Pancreas (tissue), 10 donors: ENCODE results near the gene DNAH8. TPM values are rescaled to one million over a fixed set of nuclear protein-coding genes. Genes with fewer than 3 reads are reported as not detected.

Experiments used
- ATAC-seq, 4 donors: fragments of 200-7000 bp; cut with Tn5 transposase; one replicate each; pipeline versions ENCODE4 v1.8.0 to v1.9.1; 2020; ENCODE audit warnings: mild to moderate bottlenecking in 4 of 4, moderate library complexity in 4 of 4
- DNase-seq, 6 donors: peaks; one replicate each; pipeline ENCODE4 v3.0.0-alpha.2; 2020
- FAIRE-seq: peaks from 2 replicates; lab custom pipeline; 2012; peaks lifted over from hg19 to GRCh38; lab: Jason Lieb, UNC
- H3K27ac ChIP-seq, 4 donors: fragments of 200-600 bp; sonication (generic); 1 replicate in 3 of 4; 2 replicates in 1 of 4; pipeline versions ENCODE4 v1.5.0 to v1.8.0; 2020
- H3K27me3 ChIP-seq, 4 donors: fragments of 200-600 bp; one replicate each; pipeline ENCODE4 v1.8.0; 2021
- H3K36me3 ChIP-seq, 3 donors: fragments of 200-600 bp; sonication (generic) in 1 of 3; one replicate each; pipeline versions ENCODE4 v1.5.0 to v1.8.0; 2020 to 2021
- H3K4me1 ChIP-seq, 3 donors: fragments of 200-600 bp; one replicate each; pipeline ENCODE4 v1.8.0; 2021
- H3K4me3 ChIP-seq, 4 donors: fragments of 200-600 bp; sonication (generic) in 2 of 4; one replicate each; pipeline versions ENCODE4 v1.5.0 to v1.8.0; 2020 to 2021
- H3K9me3 ChIP-seq, 4 donors: fragments of 200-600 bp; one replicate each; pipeline ENCODE4 v1.8.0; 2021
- WGBS, 2 donors: extraction: QIAGEN DNeasy Blood & Tissue Kit; methylation state at CpG; one replicate each; pipeline ENCODE4 v1.1.7; 2013; 5-methylcytosine and 5-hydroxymethylcytosine counted together
- intact Hi-C, 3 donors: fragments of 100-400 bp; cut with DNase I; formaldehyde crosslinking; loops; one replicate each; pipeline versions ENCODE4 v1.11.1 to v1.14.2; 2022
- polyA plus RNA-seq, 2 donors: library from polyadenylated mRNA; stranded (reverse); fragments of 200-250 nt; gene quantifications; one replicate each; pipeline ENCODE4 v1.2.3, GENCODE V29; 2013
- total RNA-seq, 6 donors: library from RNA; stranded (reverse); fragmentation: NEBNext Ultra II Directional in 4 of 6; extraction: Animal tissue kit (Norgen Biotek cat#: 25700) in 4 of 6; gene quantifications; one replicate each; pipeline versions ENCODE4 v1.2.1 to v1.2.4, GENCODE V29; 2021 to 2023
- TF ChIP-seq, protein P1 (sequence below), 4 donors: fragments of 200-600 bp; sonication (generic) in 3 of 4; IDR thresholded peaks; one replicate each; pipeline versions ENCODE4 v1.5.0 to v1.8.0; 2021; ENCODE audit warnings: antibody characterized with exemption in 4 of 4
- donor health status: healthy with polysubstance abuse.
- donor health status: DM: no; HTN: no; CAD: no; lungs with moderate emphysema.
- donor health status: DM: no; HTN: no; CAD: no.
- donor health status: control.
- donor health status: control.
- donor health status: Bipolar disorder and iron deficiency.
- donor health status: DM: yes; HTN: yes; CAD: no.
- donor health status: DM: no; HTN: no; CAD: no.
- donor health status: DM: no; HTN: no; CAD: no.
- donor health status: DM: yes; HTN: yes; CAD: no.

Gene DNAH8
- total and polyA plus RNA-seq, 8 donors: not detected

- Histone ChIP-seq H3K36me3 (no peaks in the 10 kb centered on the region), H3K4me3 (no peak overlapping the region), H3K9me3 (no peaks in the 10 kb centered on the region), H3K4me1 (peaks cover 0 to 11% (median 6%) of the 10 kb centered on the region in 3 donors), H3K27ac (no peak overlapping the region), H3K27me3 (no peaks in the 10 kb centered on the region)
- DNase-seq (peak in 1 of 6 donors; percentile 52), ATAC-seq (no peak), FAIRE-seq (no peak)
- TF ChIP-seq, protein P1, sequence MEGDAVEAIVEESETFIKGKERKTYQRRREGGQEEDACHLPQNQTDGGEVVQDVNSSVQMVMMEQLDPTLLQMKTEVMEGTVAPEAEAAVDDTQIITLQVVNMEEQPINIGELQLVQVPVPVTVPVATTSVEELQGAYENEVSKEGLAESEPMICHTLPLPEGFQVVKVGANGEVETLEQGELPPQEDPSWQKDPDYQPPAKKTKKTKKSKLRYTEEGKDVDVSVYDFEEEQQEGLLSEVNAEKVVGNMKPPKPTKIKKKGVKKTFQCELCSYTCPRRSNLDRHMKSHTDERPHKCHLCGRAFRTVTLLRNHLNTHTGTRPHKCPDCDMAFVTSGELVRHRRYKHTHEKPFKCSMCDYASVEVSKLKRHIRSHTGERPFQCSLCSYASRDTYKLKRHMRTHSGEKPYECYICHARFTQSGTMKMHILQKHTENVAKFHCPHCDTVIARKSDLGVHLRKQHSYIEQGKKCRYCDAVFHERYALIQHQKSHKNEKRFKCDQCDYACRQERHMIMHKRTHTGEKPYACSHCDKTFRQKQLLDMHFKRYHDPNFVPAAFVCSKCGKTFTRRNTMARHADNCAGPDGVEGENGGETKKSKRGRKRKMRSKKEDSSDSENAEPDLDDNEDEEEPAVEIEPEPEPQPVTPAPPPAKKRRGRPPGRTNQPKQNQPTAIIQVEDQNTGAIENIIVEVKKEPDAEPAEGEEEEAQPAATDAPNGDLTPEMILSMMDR (IDR thresholded peaks at IDR 0.05): no peak
- intact Hi-C loops: no loop called here
- 52 to 54% methylated on average over 4 of the region's 4 CpGs for WGBS, 2 donors
Measured at GRCh38 chr6:39051399-39052122, 336.4 kb downstream of the DNAH8 start.

DNA sequence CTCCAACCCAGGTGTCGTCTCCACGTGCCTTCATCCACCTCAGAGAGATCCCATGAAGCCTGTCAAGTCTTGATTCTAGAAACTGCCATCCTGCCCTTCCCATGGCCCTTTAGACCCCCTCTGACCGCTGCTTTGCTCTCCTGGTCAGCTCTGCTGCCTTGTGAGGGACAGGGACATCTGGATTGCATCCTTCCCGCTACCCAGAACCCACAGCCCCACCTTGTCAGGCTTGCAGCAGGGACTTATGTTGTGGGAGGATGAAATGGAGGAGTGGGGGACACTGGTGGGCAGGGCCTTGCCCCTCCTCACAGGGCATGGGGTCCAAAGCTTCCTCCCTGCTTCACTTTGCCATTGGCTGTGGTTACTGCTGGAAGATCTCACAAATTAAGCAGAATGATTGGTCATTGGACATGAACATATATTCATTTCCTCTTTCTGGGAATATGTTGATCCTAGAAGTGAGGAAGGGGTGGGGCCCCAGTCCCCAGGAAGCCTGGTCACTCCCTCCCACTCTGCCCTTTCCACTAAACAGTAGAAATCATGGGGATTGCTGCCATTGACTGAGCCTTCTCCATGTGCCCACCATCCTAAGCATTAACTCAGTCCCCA is 338.0 kb downstream of the DNAH8 start:
- DNase-seq (no peak), ATAC-seq (no peak), FAIRE-seq (no peak)
- Histone ChIP-seq H3K27me3 (no peaks in the 10 kb centered on the region), H3K4me3 (no peak overlapping the region), H3K27ac (peak overlapping the region in 2 of 4 donors; percentile 83 to 84), H3K9me3 (no peaks in the 10 kb centered on the region), H3K4me1 (peaks cover 0 to 11% (median 6%) of the 10 kb centered on the region in 3 donors), H3K36me3 (no peaks in the 10 kb centered on the region)
- TF ChIP-seq, protein P1 (IDR thresholded peaks at IDR 0.05): no peak
- intact Hi-C loops: no loop called here
- 86 to 93% methylated on average over 4 of the region's 4 CpGs for WGBS, 2 donors

DNA sequence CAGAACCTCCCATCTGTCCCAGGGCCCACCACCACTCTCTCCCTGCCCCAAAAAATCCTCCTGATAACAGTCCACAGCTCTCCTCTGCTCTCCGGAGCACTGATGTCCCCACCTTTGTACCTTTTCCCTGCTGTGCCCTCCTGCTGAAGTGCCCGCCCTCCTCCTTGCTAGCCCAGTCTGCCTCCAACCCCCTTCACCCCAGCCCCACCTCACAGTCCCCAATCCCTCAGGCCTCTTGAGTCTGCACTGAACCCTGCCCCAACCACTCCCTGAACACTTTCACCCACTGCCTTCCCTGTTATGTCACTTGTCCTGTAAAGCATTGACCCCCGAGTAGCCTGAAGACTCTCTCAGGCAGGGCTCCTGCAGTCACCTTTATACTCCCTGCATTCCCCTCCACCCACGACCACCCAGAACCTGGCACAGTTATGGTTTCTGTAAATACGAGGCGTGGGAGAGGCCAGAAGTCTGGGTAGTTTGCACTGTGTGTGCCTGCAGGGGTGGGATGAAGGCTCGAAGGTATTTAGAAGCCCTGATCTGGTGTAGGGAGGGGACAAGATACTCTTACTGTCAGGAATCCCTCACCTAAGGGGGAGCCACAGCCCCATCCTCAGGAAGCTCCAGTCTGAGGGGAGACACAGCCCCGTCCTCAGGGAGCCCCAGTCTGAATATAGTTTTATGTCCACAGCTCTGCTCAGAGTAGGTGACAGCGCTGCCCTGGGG is 338.9 kb downstream of the DNAH8 start:
- no peak for FAIRE-seq
- intact Hi-C loops: no loop called here
- H3K4me1 ChIP-seq: peaks cover 0 to 11% (median 6%) of the 10 kb centered on the region in 3 donors
- TF ChIP-seq, protein P1 (IDR thresholded peaks at IDR 0.05): no peak
- H3K27ac ChIP-seq: peak overlapping the region in 3 of 4 donors; percentile 54 to 84 (median 83)
- no peaks in the 10 kb centered on the region for H3K9me3 ChIP-seq
- H3K36me3 ChIP-seq: no peaks in the 10 kb centered on the region
- peak in 3 of 4 donors; percentile 3 to 10 (median 4) for ATAC-seq
- H3K4me3 ChIP-seq: peak overlapping the region in 1 of 4 donors; percentile 7
- DNase-seq: no peak
- WGBS, 2 donors: 38 to 44% methylated on average over 9 of the region's 9 CpGs
- H3K27me3 ChIP-seq: no peaks in the 10 kb centered on the region

DNA sequence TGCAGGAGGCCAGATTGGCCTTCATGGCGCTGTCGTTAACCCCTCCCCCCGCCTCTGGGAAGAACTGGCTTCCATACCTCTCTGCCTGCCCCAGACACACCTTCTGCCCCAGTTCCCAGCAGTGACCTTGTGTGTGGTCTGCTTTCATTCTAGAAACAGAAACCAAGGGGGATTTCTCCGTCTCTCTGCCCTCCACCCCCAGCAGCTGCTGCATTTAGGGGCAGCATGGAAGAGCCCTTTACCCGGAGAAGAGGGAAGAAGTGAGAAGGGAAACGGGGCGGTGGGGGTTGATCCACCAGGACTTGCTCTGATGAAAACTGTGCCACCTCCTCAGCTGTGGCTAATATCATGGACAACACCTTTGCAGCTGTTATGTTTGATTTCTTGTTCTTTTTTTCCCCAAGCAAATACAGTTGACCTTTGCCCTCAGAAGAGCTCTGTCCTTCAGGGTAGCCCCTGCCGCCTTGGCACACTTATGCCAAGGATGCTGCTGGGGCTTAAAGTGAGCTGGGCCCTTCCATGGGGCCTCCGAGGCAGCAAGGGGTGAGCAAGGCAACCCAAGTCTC is 339.5 kb downstream of the DNAH8 start:
- Histone ChIP-seq H3K36me3 (no peaks in the 10 kb centered on the region), H3K27ac (peak overlapping the region; percentile 54 to 84 (median 81)), H3K4me1 (peaks cover 0 to 11% (median 6%) of the 10 kb centered on the region in 3 donors), H3K27me3 (no peaks in the 10 kb centered on the region), H3K4me3 (peak overlapping the region in 2 of 4 donors; percentile 7 to 16), H3K9me3 (no peaks in the 10 kb centered on the region)
- DNase-seq: peak in 5 of 6 donors; percentile 74 to 90 (median 82)
- ATAC-seq: peak; percentile 85 to 93 (median 88)
- intact Hi-C loops: no loop called here
- WGBS, 2 donors: 33 to 35% methylated on average over 9 of the region's 9 CpGs
- no peak for FAIRE-seq
- TF ChIP-seq, protein P1 (IDR thresholded peaks at IDR 0.05): no peak
